Measurements from ENCODE around the gene RPGRIP1L.

Gene RPGRIP1L

GRCh38 chr16:53703590-53704444 lies at the start of gene RPGRIP1L, which contains the start of gene FTO:
Gene RPGRIP1L (minus strand): TSS chr16:53703859. CDS start chr16:53700723, 3,136 bp downstream.
Gene FTO (plus strand): TSS chr16:53704156.
- DNase-seq, result peak; percentile 100

GRCh38 chr16:53753431-53753830 lies 49.8 kb upstream of the RPGRIP1L start:
- no peak for DNase-seq

- no peak for DNase-seq
Observed at GRCh38 chr16:53752560-53752959, 48.9 kb upstream of the RPGRIP1L start.

- DNase-seq, result no peak
Observed at GRCh38 chr16:53745753-53746266, 42.2 kb upstream of the RPGRIP1L start.

GRCh38 chr16:53745086-53745485 lies 41.4 kb upstream of the RPGRIP1L start:
- DNase-seq, result no peak

DNA sequence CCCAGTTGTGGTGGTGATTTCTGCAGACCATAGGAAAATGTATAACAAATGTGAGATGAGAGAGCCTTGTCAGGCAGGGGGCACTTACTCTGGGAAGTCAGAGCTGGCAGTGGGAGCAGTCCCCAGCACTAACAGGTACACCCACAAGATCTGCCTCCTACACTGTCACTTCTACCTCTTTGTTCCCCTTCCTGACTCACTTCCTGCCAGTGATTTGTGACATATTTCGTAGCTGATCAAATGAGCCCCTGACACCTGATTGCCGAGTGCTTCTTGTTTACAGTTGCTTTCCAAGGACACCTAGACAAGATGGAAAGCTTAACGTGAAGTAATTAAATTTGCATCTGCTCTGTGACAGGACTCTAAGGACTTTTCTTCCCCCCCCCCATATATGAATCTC lies 40.8 kb upstream of the RPGRIP1L start:
- DNase-seq, result no peak

DNA sequence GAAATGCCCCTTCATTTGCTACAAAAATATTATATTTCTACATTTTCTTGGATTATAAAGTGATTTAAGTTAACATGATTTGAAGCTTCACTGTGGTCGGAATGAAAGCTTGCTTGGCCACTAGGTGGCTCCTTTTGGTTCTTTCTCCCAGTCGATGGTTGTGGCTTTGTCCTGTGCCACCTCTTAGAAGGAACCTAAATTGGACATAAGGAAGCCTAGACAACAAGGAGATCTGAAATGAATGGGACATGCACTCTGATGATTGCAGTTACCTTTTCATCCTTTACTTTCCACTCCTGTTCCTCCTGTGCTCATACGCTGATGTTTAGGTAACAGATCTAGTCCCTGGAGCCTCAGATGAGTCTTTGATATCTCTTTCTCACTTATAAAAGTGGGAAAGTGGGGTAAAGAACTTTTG lies 39.5 kb upstream of the RPGRIP1L start:
- DNase-seq, result no peak

- no peak for DNase-seq
Observed at GRCh38 chr16:53741546-53741945, 37.9 kb upstream of the RPGRIP1L start.

- DNase-seq, result no peak
Observed at GRCh38 chr16:53740933-53741531, 37.4 kb upstream of the RPGRIP1L start.

DNA sequence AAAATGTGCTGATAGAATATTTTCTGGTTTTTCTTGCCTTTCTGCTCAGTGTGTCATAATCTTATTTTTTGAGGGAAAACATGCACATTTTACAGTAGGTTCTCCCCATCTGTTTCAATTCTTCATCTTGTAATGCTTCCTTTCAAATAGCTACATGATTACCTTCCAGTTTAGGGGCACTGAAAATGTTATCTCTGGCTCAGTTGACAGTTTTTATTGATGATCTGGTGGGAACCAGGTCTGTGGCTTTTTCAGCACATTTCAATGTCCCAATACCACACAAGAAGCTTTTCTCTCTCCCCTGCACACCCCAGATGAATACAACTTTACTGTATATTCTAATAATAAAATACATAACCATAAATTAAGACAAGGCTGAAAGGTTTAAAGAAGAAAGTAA lies 36.8 kb upstream of the RPGRIP1L start:
- DNase-seq, result no peak

DNA sequence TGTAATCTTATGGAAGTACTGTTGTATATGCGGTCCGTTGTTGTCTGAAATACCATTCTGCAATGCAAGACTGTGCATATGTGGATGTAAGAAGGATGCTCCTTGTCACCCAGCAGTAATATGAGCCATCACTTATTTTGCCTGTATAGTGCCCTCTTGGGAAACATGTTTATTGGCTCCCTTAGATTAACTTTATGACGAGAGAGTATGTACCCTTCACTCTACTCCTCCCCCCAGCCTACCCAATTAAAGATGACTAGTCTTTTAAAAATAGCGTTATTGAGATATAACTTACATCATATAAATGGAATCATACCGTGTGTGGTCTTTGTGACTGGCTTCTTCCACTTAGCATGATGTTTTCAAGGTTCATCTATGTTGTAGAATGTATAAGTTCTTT lies 33.9 kb upstream of the RPGRIP1L start:
- DNase-seq, result no peak

GRCh38 chr16:53736297-53736696 lies 32.6 kb upstream of the RPGRIP1L start:
- no peak for DNase-seq

DNA sequence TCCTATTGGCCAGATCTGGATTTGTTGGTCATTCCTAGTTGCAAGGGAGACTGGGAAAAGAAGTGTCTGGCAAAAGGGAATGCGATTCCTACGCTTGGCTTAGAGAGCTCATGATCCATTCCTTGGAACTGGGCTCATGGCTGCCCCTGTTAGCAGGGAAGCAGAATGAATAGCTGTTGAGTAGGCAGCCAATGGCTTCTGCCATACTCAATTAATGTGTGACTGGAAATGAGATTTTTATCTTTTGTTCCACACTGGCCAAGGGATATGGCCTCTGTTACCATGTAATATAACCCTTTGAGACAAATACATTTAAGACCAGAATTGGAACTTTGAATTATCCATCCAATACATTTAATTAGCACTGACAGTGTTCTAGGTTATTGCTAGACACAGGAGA lies 31.2 kb upstream of the RPGRIP1L start:
- no peak for DNase-seq

DNA sequence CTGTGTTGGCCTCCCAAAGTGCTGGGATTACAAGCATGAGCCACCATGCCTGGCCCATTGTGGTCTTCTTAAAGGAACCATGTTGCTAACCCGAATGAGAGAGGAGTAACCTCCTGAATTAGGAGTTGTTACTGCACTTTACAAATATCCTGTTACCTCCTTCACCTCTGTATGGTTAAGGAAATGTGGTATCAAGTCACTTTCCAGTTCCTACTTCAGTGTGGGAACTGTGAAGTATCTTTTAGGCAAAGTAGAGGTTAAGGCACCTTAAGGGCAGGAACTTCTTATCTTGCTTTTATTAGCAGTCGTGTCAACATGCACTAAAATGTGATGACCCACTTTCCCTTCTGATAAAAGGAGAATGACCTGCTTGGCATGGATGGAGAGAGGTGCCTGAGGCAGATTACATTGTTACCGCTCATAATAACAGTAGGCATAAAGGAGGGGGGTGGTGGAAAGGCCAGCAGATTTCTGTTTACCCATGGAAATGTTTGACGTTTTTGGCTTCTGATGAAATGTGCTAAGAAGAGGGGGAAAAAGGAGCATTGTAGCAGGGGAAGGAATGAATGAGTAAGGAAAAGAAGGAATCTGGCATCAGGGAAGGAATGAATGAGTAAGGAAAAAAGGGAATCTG lies 28.8 kb upstream of the RPGRIP1L start:
- DNase-seq, result no peak

- no peak for DNase-seq
Observed at GRCh38 chr16:53730693-53731092, 27.0 kb upstream of the RPGRIP1L start.

DNA sequence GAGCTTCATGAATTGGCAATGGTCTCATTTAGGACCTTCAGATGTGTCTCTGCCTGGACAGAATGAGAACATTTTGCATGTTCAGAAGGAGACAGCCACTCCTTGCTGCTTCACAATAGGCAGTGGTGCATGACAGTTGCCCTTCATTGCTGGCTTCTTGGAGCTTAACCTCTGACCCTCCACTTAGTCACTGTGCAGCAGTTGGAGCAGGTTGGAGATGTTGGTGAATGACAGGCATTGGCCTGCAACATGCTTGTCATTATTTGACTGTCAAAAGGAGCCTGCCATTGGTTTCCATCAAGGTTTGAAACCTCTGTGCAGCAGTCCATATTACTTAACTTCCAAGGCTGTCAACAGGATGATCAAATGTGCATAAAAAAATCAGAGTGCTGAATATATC lies 23.0 kb upstream of the RPGRIP1L start:
- DNase-seq, result no peak

GRCh38 chr16:53721017-53721416 lies 17.4 kb upstream of the RPGRIP1L start:
- DNase-seq, result no peak

- DNase-seq, result no peak
Observed at GRCh38 chr16:53717577-53717976, 13.9 kb upstream of the RPGRIP1L start.

GRCh38 chr16:53715023-53715384 lies 11.3 kb upstream of the RPGRIP1L start:
- DNase-seq, result no peak

GRCh38 chr16:53714205-53715022 lies 10.8 kb upstream of the RPGRIP1L start:
- peak; percentile 73 for DNase-seq

GRCh38 chr16:53713403-53714204 lies 9.9 kb upstream of the RPGRIP1L start:
- peak; percentile 10 for DNase-seq

GRCh38 chr16:53712065-53712464 lies 8.4 kb upstream of the RPGRIP1L start:
- no peak for DNase-seq
